ENCODE measurements around the gene ARHGAP5.

ARHGAP5 gene

DNA sequence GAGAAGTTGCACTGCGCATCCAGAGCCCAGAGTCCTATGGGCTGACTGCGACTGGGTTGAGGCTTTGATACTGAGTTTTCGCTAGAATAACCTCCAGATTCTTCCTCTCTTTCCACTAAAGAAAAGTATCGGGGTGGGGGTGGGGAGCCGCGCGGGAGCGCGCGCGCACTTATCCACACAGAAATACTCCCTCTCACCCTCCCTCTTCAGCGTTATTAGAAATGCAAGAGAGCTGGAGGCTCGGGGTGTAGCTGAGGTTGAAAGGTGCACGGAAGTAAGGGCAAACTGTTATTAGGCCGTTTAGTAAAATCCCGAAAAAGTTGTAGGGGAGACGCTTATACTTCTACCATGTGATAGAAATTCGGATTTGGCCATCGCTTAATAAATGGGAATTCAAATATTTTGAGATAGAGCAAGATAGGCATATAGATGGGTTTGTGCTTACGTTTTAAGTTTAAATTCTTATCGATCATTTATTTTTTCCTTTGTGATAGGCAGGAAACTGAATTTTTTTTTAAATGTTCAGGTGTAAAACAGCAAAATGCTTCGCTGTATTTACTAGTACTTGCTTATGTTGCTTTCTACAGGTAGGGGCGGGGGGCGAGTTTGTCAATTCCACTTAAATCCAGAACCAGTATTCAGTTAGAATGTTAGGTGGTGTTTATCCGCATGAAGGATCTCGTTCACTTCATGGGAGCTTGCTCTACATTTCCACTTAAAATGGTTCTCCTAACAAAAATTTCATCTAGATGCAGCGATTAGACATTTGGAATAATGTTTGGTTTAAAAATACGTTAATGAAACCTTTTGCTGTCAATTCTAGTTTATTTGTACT, 1.1 kb downstream of the ARHGAP5 start:
- no peak for DNase-seq

DNA sequence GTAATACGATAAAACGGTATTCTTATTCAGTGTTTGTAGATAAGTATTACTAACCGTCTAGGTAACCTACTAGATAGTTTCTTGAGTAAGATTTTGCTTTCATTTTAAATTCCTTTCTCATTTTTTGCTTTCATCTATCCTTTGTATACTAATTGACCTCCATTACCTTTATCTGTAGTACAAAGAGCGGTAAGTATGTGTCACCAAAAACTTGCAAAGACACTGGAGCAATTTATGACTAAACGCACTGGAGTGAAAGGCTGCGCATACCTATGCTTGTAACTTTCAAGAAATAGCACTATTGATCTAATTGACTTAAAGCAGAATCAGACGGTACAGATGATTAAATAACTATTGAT, 1.7 kb downstream of the ARHGAP5 start:
- DNase-seq: no peak

DNA sequence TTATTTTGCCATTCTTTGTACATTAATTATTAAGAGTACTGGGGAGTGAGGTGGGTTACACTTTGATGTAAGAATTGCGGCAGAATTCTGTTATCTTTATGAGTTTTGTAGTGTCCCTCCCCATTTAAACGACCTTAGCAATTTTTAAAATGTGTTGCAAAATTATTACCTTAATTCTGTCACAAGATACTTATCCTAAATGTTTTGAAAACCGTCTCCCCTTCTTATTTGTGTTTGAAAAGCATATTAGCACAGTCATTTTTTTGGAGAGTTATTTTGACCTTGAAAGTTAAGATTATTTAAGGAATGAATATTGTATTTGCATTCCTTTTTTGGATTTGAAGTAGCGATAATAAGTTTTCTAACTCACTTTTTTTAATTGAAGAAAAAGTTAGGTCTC, 2.2 kb downstream of the ARHGAP5 start:
- DNase-seq: no peak

DNA sequence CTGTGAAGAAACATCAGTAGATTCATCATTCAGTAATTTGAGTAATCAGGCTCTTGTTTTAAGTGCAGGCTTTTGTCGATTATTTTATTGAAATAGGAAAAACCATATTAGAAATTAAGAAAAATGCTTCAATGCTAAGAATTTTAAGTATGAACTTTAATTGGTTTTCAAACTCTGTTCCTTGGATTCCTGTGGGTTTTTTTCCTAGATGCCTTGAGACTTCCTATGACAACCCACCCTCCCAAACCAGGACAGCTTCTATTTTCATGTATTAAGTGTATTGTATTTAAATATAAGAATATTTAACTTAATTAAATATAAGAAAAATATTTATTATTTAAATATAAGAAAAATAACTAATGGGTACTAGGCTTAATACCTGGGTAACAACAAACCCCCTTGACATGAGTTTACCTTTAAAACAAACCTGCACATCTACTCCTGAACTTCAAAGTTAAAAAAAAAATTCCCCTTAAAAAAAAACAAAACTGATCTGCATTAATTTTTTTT, 3.0 kb downstream of the ARHGAP5 start:
- no peak for DNase-seq

DNA sequence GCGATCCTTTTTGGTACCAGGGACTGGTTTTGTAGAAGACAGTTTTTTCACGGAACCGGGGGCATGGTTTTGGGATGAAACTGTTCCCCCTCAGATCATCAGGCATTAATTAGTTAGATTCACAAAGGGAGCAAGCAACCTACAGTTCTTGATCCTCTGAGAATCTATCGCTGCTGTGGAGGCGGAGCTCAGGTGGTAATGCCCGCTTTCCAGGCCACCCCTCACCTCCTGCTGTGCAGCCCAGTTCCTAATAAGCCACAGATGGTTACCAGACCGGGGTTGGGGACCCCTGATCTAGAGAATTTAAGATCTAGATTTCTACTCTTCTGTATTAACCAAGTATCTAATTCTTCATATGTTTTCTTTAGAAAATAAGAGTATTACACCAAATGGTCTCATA, 4.8 kb downstream of the ARHGAP5 start:
- no peak for DNase-seq

DNA sequence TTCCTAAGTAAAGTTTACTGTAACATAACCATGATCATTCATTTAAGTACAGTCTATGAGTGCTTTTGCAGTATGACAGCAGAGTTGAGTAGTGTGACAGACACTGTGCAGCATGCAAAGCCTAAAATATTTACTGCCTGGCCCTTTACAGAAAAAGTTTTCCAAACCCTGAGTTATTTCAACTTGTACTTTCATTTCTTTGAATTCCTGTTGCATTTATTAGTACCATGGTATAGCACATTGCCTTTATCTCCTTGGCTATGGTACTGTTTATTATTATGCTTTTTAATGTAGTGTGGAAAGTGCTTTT, 6.2 kb downstream of the ARHGAP5 start:
- DNase-seq: no peak

DNA sequence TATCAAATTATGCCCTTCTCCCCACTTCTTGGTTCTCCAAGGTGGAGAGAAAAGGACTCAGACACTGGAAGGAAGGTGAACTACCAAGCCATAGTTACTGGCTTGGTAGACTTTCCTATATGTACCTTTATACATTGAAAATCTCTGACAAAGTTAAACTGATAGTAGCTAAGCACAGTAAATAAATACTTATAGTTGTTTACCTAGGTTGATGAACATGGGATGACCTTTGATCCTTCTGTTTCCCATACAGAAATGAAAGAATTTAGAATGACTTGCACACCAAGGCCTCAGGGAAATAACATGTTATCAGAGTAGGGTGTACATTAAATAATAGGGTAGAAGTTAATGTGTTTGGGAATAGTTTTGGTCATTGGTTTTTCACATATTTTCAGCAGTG, 6.7 kb downstream of the ARHGAP5 start:
- DNase-seq: no peak

DNA sequence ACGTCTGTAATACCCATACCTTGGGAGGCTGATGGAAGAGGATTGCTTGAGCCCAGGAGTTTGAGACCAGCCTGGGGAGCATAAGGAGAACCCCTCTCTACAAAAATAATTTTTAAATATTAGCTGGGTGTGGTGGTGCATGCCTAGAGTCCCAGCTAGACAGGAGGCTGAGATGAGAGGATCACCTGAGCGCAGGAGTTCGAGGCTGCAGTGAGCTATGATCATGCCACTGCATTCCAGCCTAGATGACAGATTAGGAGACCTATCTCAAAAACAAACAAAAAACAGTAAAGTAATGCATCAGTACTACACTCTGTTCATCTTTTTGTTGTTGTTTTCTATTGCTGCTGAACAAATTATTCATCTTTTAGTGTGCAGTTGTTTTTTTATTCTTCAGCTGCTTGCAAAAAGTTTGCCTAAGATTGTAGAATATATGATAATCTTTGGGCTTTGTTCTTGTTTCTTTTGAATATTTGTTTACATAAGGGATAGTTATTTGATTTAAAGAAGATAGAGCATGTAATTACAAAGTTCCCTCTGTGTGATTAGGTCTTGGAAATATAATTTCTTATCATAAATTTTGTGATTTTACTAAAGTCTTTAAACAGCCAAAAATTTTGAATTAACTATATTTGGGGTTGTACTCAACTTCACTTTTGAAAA, 8.2 kb downstream of the ARHGAP5 start:
- no peak for DNase-seq

DNA sequence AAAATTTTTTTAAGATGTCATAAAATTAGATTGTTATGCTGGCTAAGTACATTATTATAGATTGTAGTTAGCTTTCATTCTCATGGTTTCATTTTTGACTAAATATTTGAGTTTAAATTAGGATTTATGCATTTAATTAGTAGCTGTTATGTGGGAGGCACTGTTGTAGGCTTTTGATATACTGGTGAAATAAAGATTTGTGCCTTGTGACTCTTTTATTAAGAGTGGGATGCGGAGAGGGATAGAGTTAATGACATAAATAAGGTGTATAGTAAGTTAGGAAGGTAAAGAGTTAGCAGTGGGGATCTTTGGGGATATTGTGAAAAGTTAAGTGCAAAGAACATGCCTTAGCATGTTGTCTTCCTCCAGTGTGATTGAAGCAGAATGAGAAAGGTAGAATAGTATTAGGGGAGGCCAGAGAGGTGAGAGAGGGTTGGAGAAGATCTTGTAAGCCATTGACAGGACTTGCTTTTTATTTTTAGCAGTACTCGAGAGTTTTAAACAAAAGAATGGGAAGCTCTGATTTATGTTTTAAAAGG, 8.8 kb downstream of the ARHGAP5 start:
- DNase-seq: no peak

DNA sequence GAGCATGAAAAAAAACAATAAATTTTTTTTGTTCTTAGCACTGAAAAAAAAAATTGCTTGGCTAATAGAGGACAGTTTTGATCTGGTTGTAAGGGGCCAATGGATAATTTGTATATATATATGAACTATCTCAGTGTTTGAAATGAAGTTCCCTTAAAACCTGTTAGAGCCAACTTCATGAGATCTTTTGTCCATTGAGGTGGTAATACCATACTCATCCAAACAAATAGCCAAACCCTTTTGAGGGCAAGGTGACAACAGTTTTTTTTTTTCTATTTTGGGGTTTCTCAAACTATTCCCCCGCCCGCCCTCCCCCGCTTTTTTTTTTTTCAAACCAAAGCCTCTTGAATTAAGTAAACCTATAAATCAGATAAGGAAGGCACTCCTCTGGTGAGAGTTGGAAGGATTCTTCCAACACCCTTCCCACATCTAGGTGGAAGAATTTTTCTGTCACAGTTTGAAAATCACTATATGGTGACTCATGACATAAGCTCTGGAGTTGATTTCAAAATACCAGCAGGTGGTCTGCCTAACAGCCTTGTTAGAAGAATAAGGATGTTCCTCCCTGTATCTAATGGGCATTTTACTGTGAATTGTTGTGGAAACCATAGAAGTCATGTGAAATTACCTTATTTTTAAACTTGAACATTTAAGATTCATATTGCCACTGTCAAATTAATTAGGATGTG, 10.2 kb downstream of the ARHGAP5 start:
- DNase-seq: no peak

DNA sequence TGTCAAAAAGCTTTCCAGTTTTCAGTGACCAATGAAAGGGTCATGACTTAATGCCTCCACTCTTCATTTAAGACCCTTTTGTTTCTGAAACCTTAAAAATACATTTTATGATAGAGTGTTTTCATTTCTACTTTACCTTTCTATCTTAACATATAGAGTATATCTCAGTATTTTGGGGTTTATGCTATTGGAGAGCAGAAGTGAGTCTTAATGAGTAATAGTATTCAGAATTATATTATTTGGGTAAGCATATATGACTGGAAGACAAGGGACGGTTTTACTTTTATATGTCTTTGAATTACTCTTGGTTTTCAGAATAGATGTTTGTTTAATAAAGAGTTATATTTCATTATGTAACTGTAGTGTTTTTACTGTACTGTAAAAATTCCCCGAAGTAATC, 10.8 kb downstream of the ARHGAP5 start:
- no peak for DNase-seq

DNA sequence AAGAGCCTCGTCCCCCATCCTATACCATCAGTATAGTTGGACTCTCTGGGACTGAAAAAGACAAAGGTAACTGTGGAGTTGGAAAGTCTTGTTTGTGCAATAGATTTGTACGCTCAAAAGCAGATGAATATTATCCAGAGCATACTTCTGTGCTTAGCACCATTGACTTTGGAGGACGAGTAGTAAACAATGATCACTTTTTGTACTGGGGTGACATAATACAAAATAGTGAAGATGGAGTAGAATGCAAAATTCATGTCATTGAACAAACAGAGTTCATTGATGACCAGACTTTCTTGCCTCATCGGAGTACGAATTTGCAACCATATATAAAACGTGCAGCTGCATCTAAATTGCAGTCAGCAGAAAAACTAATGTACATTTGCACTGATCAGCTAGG, 13.6 kb downstream of the ARHGAP5 start:
- no peak for DNase-seq

DNA sequence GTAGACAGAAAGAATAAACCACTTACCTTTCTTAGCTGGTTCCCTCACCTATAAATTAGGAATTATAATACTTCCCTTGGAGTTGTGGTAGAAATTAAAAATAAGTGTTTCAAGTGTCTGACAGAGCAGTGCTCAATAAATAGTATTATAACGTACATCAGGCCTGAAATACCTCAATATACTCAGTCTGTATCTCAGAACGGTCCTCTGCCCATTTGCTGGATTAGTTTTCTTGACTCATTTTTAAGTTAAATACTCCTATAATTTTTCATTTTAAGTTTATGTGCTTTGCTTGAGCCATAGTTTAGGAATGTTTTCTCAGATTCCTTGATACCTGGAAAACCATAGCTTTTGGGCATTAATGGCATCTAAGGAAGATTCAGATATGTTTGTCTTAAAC, 22.4 kb downstream of the ARHGAP5 start:
- no peak for DNase-seq

DNA sequence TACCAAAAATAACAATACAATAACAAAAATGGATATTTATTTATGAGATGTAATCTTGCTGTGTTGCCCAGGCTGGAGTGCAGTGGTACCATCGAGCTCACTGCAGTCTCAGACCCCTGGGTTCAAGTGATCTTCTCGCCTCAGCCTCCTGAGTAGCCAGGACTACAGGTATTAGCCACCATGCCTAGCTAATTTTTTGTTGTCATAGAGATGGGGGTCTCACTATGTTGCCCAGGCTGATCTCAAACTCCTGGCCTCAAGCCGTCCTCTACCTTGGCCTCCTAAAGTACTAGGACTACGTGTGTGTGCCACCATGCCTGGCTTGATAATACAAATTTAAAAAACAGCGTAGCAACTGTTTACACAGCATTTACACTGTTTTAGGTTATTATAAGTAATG, 23.1 kb downstream of the ARHGAP5 start:
- no peak for DNase-seq

DNA sequence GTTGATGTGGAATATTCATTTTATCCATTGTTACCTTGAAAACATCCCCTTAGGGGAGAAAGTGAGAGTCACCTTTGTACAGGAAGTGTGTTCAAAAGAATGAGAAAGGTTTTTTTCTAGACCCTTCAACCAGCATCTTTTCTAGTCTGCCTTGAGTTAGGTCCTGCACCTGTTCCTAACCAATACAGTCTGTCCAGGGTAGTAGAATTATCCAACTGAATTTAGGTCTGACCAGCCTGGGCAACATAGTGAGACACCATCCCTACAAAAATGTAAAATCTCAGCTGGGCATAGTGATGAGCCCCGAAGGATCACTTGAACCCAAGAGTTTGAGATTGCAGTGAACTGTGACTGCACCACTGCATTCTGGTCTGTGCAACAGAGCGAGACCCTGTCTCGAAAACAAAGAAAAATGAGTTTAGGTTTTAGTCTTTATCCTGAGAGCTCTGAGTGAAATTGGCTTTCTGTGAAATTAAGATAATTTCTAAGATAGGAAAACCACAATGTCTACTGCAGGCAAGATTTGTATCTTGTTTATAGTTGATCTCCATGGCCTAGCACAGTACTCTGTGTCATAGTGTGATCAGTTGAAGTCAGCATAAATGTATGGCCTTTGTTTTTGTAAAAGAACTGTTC, 25.2 kb downstream of the ARHGAP5 start:
- no peak for DNase-seq

DNA sequence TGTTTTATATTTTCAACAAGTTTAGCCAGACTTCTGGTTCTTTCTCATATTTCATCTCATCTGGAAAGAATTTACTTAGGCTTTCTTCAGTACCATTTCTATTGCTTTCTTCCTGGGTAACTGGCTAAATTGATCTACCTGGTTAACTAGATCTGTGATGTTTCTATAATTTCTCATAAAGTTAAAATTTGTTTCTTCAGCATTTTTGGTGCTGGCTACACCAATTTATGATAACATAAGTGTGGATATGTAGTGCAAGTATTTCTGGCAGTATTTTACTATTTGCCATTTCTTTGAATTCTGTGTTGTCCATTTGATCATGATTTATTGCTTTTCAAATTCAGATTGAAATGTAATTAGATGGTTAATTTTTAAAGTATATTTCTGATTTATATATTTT, 25.9 kb downstream of the ARHGAP5 start:
- no peak for DNase-seq

DNA sequence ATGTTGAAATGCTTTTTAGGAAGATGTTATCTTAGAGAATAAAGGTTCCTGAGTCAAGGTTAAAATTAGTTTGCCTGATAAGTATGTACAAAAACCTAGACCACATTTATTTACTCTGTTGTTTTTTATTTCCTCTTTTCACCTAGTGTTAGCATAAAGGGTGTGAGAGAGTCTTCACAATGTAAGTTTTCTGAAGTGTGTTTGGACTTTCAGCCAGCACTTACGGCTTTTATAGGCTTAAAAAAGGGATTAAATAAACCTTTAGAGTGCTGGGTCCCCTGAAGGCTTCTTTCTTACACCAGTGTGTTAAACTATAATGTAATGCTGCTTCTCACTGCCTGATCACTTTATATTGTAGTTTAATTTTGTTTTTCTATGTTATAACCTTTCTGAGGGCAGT, 27.2 kb downstream of the ARHGAP5 start:
- DNase-seq: no peak

DNA sequence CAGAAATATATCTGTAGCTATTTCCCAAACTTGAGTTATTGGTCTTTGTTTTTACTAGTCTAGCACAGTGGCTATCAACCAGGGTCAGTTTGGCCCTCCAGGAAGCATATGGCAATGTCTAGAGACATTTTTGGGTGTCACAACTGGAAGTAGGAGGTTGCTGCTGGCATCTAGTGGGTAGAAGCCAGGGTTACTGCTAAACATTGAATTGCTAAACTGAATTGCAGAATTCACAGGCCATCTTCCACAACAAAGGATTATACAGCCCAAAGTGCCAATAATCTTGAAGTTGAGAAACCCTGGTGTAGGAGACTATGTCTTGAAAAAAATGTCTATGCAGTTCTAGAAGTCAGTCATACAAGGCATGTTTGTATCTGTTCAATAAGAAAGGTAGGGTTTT, 27.7 kb downstream of the ARHGAP5 start:
- DNase-seq: no peak

DNA sequence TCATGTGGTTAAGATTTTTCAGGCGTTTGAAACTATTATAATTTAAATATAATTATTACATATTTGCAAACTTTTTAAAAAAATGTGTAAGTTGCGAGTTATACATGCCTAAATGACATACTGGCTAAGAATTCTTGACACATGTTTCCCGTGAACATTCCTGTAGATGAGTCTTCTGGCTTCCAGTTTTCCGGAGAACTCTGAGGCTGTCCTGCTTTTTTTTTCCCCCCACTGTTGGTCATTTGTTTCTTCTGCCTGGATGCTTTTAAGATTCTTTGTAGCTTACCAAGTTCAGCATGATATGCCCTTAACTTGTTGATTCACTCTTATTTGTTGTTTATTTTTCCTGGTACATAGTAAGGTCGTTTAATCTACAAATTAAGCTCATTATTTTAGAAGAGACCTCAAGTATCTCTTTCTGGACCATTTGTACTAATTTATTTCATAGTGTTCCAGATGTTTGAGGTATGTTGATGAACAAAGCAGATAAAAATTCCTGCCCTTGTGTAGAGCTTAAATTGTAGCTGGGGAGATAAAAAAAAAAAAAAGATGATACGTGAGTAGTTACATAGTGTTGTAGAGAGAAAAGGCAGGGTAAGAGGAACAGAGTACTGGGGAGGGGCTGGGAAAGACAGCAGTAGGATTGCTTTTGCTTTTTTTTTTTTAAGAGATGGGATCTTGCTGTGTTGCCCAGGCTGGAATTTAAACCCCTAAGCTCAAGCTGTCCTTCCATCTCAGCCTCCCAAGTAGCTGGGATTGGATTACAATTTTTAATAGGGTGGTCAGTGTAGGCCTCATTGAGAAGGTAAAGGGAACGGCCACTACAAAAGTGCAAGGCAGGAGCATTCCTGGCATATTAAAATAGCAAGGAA, 32.8 kb downstream of the ARHGAP5 start:
- DNase-seq: no peak

DNA sequence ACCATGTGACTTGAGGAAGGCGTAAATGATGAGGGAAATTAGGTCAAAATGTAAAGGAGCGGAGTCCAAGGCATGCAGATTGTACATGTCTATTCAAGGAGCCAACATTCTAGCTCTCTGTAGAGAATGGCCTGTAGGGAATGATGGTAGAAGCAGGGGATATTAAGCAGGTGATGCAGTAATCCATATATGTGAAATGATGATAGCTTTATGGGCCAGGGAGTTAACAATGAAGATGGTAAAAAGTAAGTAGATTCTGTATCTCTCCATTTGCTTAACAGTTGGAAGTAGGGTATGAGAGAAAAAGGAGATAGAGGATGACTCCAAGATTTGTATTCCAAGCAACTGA, 33.4 kb downstream of the ARHGAP5 start:
- DNase-seq: no peak

DNA sequence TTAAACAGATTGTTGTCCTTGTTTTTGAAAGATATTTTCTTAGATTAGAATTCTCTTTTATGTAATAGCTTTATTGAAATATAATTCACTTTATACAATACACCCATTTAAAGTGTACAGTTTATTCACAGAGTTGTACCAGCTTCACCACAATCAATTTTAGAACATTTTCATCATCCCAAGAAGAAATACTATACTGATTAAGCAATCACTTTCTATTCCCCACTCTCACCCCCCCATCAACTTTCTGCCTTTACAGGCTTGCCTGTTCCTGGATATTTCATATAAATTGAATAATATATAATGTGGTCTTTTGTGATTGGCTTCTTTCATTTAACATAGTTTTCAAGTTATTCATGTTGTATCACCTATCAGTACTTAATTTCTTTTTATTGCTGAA, 44.4 kb downstream of the ARHGAP5 start:
- DNase-seq: no peak

DNA sequence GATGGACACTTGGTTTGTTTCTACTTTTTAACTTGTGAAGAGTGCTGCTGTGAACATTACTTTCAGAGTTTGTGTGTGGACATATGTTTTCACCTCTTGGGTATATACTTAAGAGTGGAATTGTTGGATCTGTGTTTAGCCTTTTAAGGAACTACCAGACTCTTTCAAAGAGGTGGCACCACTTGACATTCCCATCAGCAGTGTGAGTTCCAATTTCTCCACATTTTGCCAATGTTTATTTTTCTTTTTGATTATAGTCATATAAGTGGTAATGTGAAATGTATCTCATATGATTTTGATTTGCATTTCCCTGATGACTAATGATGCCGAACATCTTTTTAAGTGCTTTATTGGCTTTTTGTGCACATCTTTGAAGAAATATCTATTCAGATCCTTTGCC, 44.8 kb downstream of the ARHGAP5 start:
- no peak for DNase-seq
